Activated CD8-positive, alpha-beta memory T cell treated with anti-CD3 and anti-CD28 coated beads for 1 hour (primary cell): ENCODE data around the gene PTPN12.

ENCODE experiments used
- DNase-seq, 2 donors: peaks; one replicate each; pipeline ENCODE4 v3.0.0-alpha.2; 2020; ENCODE audit warnings: low read depth in 1 of 2; ENCODE audit errors: extremely low read depth in 1 of 2

The PTPN12 gene

DNA sequence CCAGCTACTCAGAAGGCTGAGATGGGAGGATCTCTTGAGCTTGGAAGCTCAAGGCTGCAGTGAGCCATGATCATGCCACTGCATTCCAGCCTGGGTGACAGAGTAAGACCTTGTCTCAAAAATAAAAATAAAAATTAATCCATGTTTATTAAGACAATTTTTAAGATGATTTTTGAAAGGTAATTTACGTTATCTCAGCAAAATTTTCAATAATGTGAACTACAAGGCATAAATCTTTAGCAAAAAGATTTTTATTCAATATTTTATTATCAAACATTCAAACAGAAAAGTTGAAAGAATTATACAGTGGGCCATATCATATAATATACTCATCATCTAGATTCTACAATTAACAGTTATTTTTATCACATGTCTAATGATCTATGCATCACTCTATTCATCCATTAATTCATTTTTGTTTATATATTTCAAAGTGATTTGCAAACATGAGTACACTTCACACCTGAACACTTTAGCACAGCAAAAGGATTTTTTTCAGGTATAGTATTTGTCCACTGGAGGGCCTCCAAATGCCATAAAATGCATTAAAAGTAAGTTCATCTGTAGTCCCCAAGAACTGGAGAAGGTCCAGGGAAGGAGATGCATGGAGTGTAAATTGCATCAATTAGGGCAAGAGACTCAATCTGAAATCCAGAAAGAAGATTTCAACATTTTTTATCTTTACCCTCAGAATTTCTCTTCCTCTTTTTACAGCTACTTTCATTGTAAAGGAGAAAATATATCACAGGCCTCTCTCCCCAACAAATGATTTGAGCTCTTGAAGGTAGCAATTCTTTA, 120.5 kb downstream of the PTPN12 start:
- DNase-seq = no peak

DNA sequence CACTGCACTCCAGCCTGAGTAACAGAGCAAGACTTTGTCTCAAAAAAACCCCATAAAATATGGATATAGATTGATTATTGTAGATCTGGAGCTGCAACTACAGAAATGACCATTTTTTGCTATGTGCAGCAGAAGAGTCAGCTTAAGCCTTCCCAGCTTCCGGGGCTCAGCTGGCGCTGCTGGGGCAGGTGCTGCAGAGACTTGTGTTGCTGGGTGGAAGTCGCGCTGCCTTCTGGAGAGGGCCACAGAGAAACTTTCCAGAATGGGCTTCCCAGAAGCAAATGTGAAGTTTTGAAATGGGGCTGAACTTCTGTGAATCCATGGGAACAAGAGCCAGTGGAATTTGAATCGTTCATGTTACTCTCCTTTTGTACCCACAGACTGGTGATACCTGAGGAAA, 121.8 kb downstream of the PTPN12 start:
- DNase-seq = no peak

DNA sequence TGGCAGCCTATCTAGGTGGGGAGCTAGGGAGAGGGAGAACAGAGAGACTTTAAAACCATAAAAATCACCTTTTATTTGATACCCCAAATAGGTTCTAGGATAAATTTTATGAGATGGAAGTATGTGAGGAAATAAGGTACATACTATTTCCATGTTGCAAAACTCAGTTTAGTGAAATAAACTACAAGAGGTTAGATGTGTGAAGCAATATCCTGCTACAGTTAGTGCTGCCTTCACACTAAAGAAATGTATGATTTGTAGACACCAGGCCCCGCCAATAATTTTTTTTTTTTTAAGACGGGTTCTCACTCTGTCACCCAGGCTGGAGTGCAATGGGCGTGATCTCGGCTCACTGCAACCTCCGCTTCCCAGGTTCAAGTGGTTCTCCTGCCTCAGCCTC, 124.7 kb downstream of the PTPN12 start:
- no peak for DNase-seq

DNA sequence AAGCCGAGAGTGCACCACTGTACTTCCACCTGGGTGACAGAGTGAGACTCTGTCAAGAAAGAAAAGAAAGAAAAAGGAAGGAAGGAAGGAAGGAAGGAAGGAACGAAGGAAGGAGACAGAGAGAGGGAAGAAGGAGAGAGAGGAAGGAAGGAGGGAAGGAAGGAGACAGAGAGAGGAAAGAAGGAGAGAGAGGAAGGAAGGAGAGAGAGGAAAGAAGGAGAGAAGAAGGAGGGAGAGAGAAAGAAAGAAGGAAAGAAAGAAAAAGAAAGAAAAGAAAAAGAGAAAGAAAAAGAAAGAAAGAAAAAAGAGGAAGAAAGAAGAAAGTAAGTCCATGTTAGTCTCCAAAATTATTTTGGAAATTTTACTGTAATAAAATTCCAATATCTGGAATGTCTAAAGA, 125.8 kb downstream of the PTPN12 start:
- DNase-seq = no peak

DNA sequence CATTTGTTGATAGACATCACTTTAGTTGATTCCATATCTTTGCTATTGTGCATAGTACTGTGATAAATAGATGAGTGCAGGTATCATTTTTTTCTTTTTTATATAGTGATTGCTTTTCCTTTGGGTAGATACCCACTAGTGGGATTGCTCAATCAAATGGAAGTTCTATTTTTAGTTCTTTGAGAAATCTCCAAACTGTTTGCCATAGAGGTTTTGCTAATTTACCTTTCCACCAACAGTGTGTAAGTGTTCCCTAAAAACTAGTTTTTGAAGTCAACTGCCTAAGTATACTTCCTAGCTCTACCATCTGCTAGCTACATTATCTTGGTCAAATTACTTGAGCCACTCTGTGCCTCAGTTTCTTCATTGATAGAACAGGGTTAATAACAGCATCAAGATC, 127.6 kb downstream of the PTPN12 start:
- no peak for DNase-seq

DNA sequence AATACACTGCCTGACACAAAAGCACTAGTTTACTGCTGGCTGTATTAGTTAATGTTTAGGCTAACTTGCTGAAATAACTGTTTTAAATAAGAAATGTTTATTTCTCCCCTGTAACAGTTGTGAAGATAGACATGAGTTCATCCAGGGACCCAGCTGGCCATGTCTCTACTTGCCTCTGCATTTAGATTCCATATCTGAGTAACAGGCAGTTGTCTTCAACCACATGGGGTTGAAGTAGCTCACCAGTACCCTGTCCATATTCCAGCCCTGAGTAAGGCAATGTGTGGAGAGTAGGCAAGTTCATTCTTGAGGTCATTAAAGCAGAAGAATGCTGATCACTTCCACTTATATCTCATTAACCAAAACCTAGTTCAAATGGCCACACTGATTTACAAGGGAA, 128.1 kb downstream of the PTPN12 start:
- no peak for DNase-seq

DNA sequence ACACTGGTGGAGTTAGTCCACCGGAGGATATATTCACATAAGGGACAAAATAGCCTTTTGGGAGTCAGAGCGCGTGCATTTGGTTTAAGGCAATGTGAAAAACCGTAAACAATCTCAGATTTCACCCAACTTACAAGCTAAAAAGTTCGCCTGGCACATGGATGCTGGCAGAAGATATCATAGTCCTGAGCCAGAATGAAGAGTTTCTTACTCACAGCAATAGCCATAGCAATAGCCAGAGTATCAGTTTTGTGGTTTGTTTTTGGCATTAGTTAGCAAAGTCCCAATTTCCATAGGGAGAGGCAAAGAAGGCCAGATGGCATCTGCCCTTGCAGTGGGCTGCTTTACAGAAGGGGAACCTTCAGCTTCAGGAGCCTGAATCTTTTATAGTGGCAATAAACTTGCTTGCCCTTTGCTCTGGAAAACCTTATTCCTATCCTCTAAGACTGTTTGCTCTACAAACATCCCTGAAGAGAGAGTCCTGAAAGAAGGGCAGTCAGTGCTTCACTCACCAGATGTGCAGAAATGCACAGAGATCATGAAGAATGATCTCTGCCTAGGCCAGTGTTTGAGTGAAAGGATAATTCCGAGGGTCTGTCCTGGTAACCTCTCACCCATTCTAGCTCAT, 130.5 kb downstream of the PTPN12 start:
- no peak for DNase-seq

DNA sequence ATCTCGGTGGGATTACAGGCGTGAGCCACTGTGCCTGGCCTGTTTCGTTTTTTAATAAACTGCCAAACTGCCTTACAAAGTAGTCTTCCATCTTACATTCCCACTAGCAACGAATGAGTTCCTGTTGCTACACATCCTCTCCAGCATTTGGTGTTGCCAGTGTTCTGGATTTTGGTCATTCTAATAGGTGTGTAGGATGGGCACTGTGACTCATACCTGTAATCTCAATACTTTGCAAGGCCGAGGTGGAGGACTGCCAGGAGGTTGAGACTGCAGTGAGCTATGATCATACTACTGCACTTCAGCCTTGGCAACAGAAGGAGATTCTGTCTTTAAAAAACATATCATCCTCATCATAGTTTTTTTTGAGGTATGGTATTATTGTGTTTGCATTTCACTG, 137.8 kb downstream of the PTPN12 start:
- DNase-seq = no peak

DNA sequence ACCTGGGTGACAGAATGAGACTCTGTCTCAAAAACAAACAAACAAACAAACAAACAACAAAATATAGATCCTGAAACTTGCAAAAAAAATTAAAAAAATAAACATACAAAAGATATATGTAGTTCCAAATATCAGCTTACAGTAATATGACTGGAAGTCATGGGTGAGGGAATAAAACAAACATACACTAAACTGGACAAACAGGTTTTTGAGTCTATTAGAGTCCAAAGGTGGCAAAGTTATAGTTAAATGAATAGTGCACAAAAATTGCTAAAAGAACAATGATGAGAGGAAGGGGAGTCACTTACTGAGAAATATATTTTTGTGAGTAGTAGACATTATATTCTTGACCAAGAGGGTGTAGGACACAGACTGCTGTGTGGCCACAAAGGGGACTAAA, 142.5 kb downstream of the PTPN12 start:
- no peak for DNase-seq

DNA sequence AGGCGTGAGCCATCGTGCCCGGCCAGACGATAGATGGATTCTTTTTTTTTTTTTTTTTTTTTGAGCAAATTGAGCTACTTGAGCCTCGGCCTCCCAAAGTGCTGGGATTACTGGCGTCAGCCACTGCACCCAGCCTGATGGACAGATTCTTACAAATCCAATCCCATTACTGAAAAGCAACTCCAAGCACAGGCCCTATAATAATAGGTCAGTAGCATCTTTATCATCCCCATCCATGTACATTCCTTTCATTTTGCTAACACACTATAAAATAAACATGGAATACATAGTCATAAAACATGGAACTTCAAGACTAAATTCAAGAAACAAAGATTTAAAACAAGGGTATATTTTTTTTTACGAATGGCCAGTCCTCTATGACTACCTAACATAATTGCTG, 143.2 kb downstream of the PTPN12 start:
- DNase-seq = no peak

DNA sequence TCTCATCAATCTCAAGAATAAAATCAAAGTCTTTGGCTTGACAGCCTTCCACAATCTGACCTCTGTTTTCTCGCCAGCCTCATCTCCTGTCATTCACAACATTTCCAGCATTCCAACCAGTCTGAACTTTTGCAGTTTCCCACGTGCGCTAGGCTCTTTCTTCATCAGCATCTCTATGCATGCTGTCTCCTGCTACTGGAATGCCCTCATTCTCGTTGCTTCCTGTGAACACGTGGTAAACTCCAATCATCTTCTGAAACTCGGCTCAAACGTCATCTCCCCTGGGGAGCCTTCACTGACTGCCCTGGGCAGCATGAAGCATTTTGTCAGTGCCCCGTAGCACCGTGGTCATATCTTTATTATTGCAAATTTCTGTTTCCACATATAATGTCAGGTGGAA, 146.9 kb downstream of the PTPN12 start:
- DNase-seq = no peak

DNA sequence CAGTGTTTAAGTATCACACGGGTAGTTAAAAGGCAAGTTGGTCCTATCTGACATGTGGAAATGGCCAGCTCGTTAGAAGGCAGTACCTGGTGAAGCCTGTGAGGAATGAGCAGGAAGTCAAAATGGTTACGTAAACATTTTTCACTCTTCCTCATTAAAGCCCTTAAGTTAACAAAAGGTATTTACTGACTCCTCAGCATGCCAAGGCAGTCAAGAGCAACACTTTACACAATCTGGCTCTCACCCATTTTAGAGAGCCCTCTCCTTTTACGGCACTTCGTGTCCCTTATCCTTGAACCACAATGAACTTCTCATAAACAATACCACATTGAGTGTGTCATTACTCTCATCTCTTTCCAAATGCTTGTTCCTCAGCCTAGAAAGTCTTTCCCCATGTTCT, 148.1 kb downstream of the PTPN12 start:
- DNase-seq = no peak

DNA sequence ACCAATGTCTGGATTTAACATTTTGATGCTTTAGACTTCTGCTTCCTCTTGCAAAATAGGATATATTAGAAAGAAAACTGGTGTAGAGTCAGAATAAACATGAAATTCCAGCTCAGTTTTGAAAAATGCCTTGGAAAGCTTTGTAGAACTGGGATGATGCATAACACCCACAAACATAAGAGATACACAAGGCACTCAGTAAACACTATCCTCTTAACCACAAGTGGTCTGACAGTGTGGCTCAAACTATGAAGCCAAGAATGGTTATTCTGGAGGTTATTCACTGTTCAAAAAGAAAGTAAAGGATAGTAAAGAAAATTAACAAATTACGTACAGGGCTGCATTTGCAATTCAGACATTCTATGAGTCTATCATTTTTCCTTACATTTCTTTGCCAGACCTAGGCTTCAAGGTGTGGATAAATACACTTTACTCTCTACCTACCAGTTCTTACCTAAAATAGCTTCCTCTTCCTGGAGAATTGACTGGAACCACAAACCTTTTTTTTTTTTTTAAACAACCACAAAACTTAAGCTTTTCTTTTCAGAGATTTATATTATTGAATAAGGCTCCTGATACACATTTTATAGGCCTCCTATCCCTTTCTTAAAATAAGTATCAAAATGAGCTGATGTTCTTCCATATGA, 150.1 kb downstream of the PTPN12 start:
- no peak for DNase-seq

DNA sequence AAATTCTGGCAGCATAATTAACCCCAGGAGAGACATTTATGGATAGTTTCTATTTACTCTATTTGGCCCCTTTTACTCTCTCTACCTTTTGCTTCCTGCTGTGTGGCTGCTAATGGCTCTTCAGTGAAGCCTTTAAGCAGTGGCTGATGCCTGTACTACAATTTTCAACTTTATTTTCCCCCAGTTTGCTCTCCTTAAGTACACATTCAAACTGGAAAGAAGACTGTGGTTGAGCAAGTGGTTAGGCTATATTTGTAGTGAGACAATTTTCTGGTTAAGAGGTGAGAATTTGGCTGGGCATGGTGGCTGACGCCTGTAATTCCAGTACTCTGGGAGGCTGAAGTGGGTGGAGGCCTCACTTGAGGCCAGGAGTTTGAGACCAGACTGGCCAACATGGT, 150.7 kb downstream of the PTPN12 start:
- no peak for DNase-seq
